Left lung (tissue), 10 donors: ENCODE results near the gene ZFYVE1. TPM values are rescaled to one million over a fixed set of nuclear protein-coding genes. Genes with fewer than 3 reads are reported as not detected.
"Not testable (repeated sequence)": the region's sequence is repeated elsewhere in the genome, so short reads cannot be mapped to it uniquely, and the experiment has no call there.

Experiments used
- ATAC-seq: fragments of 200-7000 bp; cut with Tn5 transposase; one replicate; pipeline ENCODE4 v1.9.1; 2020; ENCODE audit warnings: moderate library complexity
- DNase-seq, 4 donors: peaks; one replicate each; pipeline ENCODE4 v3.0.0-alpha.2; 2013 to 2020
- H3K27ac ChIP-seq, 2 donors: fragments of 200-600 bp; sonication (generic) in 1 of 2; one replicate each; pipeline versions ENCODE4 v1.5.0 to v1.8.0; 2020 to 2021
- H3K27me3 ChIP-seq, 2 donors: fragments of 200-600 bp; sonication (generic) in 1 of 2; one replicate each; pipeline versions ENCODE4 v1.5.0 to v1.8.0; 2020 to 2021
- H3K36me3 ChIP-seq, 2 donors: fragments of 200-600 bp; sonication (generic) in 1 of 2; one replicate each; pipeline versions ENCODE4 v1.5.0 to v1.8.0; 2020 to 2021
- H3K4me1 ChIP-seq, 2 donors: fragments of 200-600 bp; one replicate each; pipeline ENCODE4 v1.8.0; 2021
- H3K4me3 ChIP-seq, 2 donors: fragments of 200-600 bp; sonication (generic) in 1 of 2; one replicate each; pipeline versions ENCODE4 v1.5.0 to v1.8.0; 2020 to 2021; ENCODE audit warnings: mild to moderate bottlenecking in 1 of 2
- H3K9me3 ChIP-seq, 2 donors: fragments of 200-600 bp; sonication (generic) in 1 of 2; one replicate each; pipeline versions ENCODE4 v1.5.0 to v1.8.0; 2020 to 2021
- intact Hi-C, 2 donors: fragments of 100-400 bp; cut with DNase I; formaldehyde crosslinking; loops; one replicate each; pipeline versions ENCODE4 v1.11.2 to v1.14.2; 2022
- polyA plus RNA-seq, 6 donors: library from polyadenylated mRNA; unstranded; fragments of 120-200 nt; gene quantifications; one replicate each; pipeline ENCODE4 v1.2.1, GENCODE V29; 2013; ENCODE audit not compliant: insufficient read length in 6 of 6
- total RNA-seq, 2 donors: library from RNA; stranded (reverse); fragmentation: NEBNext Ultra II Directional; extraction: Animal tissue kit (Norgen Biotek cat#: 25700); gene quantifications; one replicate each; pipeline ENCODE4 v1.2.1, GENCODE V29; 2021
- TF ChIP-seq, protein P1 (sequence below), 2 donors: fragments of 200-600 bp; sonication (generic) in 1 of 2; IDR thresholded peaks; one replicate each; pipeline versions ENCODE4 v1.5.0 to v1.8.0; 2021; ENCODE audit warnings: antibody characterized with exemption in 2 of 2
- donor health status: DM: no; HTN: yes; CAD: no.
- donor health status: DM: no; HTN: no; CAD: no.

Gene ZFYVE1
- total and polyA plus RNA-seq, 8 donors, result 14.6 to 22.3 (median 19.8) TPM

DNA sequence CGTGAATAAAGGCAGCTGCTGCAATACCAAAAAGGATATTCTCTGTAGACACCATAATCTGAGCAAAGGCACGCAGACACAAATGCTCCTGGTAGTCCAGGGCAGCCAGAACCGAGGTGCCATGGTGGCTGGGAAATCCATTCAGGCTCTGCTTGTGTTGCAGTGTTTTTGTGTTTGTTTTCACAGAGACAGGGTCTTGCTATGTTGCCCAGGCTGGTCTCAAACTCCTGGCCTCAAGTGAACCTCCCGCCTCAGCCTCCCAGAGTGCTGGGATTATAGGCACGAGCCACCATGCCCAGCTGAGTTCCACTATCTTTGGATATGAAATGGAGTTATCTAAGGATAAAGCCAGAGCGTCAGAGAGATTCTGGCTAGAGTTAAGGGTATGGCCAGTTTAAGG lies 60.9 kb downstream of the ZFYVE1 start:
- no peaks in the 10 kb centered on the region for H3K9me3 ChIP-seq
- no peak overlapping the region for H3K4me3 ChIP-seq
- DNase-seq, result no peak
- H3K36me3 ChIP-seq, result peaks cover 0 to 36% of the 10 kb centered on the region in 2 donors
- TF ChIP-seq, protein P1, sequence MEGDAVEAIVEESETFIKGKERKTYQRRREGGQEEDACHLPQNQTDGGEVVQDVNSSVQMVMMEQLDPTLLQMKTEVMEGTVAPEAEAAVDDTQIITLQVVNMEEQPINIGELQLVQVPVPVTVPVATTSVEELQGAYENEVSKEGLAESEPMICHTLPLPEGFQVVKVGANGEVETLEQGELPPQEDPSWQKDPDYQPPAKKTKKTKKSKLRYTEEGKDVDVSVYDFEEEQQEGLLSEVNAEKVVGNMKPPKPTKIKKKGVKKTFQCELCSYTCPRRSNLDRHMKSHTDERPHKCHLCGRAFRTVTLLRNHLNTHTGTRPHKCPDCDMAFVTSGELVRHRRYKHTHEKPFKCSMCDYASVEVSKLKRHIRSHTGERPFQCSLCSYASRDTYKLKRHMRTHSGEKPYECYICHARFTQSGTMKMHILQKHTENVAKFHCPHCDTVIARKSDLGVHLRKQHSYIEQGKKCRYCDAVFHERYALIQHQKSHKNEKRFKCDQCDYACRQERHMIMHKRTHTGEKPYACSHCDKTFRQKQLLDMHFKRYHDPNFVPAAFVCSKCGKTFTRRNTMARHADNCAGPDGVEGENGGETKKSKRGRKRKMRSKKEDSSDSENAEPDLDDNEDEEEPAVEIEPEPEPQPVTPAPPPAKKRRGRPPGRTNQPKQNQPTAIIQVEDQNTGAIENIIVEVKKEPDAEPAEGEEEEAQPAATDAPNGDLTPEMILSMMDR (IDR thresholded peaks at IDR 0.05), result no peak
- ATAC-seq, result no peak
- intact Hi-C loops, result no loop called here
- no peak overlapping the region for H3K27ac ChIP-seq
- no peaks in the 10 kb centered on the region for H3K4me1 ChIP-seq
- no peaks in the 10 kb centered on the region for H3K27me3 ChIP-seq

- Histone ChIP-seq H3K36me3 (peaks cover 0 to 34% of the 10 kb centered on the region in 2 donors), H3K27me3 (no peaks in the 10 kb centered on the region), H3K9me3 (no peaks in the 10 kb centered on the region), H3K4me3 (no peak overlapping the region), H3K4me1 (no peaks in the 10 kb centered on the region), H3K27ac (no peak overlapping the region)
- TF ChIP-seq, protein P1 (IDR thresholded peaks at IDR 0.05), result no peak
- intact Hi-C loops, result no loop called here
- DNase-seq, result no peak
- no peak for ATAC-seq
These were observed 61.7 kb downstream of the ZFYVE1 start for GRCh38 chr14:72965249-72965648.

DNA sequence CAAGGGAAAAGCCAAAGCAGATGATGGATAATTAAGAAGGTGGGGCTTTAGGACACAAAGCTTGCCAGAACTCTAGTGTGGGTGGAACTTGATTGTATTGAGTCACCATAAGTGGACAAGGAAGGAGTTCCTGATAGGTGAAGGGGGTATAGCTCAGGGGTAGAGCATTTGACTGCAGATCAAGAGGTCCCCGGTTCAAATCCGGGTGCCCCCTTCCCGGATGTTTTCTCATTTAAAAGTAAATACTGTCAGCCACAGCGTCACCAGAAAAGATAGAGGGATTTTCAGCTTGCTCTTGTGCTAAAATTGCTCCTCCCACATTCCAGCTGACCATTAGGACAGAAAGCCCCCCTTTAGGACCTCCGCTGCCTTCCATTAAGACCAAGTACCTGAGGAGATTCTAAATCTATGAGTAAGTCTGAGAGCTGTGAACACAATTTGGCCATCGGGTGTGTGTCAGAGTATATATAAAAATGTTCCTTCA lies 64.0 kb downstream of the ZFYVE1 start:
- Histone ChIP-seq H3K27ac (no peak overlapping the region), H3K4me1 (no peaks in the 10 kb centered on the region), H3K36me3 (peaks cover 0 to 29% of the 10 kb centered on the region in 2 donors), H3K9me3 (no peaks in the 10 kb centered on the region), H3K27me3 (no peaks in the 10 kb centered on the region), H3K4me3 (no peak overlapping the region)
- TF ChIP-seq, protein P1 (IDR thresholded peaks at IDR 0.05), result no peak
- peak; percentile 55 for ATAC-seq
- no peak for DNase-seq
- intact Hi-C loops, result no loop called here

DNA sequence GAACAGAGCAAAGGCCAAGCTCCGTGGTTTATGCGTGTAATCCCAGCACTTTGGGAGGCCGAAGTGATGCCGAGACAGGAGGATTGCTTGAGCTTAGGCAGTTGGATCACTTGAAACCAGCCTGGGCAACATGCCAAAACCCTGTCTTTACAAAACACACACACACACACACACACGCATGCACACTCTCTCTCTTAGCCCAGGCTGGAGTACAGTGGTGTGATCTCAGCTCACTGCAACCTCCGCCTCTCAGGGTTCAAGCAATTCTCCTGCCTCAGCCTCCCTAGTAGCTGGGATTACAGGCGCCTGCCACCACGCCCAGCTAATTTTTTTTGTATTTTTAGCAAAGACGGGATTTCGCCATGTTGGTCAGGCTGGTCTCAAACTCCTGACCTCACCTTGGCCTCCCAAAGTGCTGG lies 64.6 kb downstream of the ZFYVE1 start:
- intact Hi-C loops, H3K27me3 ChIP-seq, H3K27ac ChIP-seq, H3K9me3 ChIP-seq, H3K4me3 ChIP-seq, H3K4me1 ChIP-seq: not testable (repeated sequence)
- peak in 2 of 4 donors; percentile 10 to 57 for DNase-seq
- ATAC-seq, result peak; percentile 49
- peaks cover 0 to 29% of the 10 kb centered on the region in 2 donors for H3K36me3 ChIP-seq

GRCh38 chr14:72961579-72962335 lies 65.1 kb downstream of the ZFYVE1 start:
- H3K9me3 ChIP-seq, result no peaks in the 10 kb centered on the region
- H3K4me3 ChIP-seq, result no peak overlapping the region
- no peak for DNase-seq
- H3K27ac ChIP-seq, result no peak overlapping the region
- no peaks in the 10 kb centered on the region for H3K4me1 ChIP-seq
- intact Hi-C loops, result no loop called here
- TF ChIP-seq, protein P1 (IDR thresholded peaks at IDR 0.05), result no peak
- peak; percentile 53 for ATAC-seq
- H3K27me3 ChIP-seq, result no peaks in the 10 kb centered on the region
- H3K36me3 ChIP-seq, result peaks cover 0 to 35% of the 10 kb centered on the region in 2 donors

GRCh38 chr14:72961016-72961415 lies 65.9 kb downstream of the ZFYVE1 start:
- ATAC-seq, H3K27me3 ChIP-seq, intact Hi-C loops, DNase-seq, H3K4me3 ChIP-seq, H3K9me3 ChIP-seq, H3K27ac ChIP-seq, H3K4me1 ChIP-seq: not testable (repeated sequence)
- peaks cover 0 to 42% of the 10 kb centered on the region in 2 donors for H3K36me3 ChIP-seq
